HepG2 (cell line): ENCODE data around the gene MED22. TPM values are rescaled to one million over a fixed set of nuclear protein-coding genes. Genes with fewer than 3 reads are reported as not detected.

Source experiments
- BCL6 ChIP-seq: IDR thresholded peaks from 2 replicates; pipeline ENCODE4 v1.6.1; 2016; ENCODE audit warnings: missing genetic modification reagents, missing compliant biosample characterization
- CBX2 ChIP-seq, 2 experiments: fragments of 200-600 bp in 1 of 2; sonication (generic); formaldehyde crosslinking in 1 of 2; IDR thresholded peaks; 2 replicates each; pipeline versions ENCODE4 v1.7.0 to v1.8.1; 2018 to 2022; ENCODE audit warnings: low read depth in 2 of 2, low read length in 1 of 2, mild to moderate bottlenecking in 1 of 2, missing genetic modification reagents in 1 of 2
- CHD2 ChIP-seq: IDR thresholded peaks from 2 replicates; pipeline ENCODE4 v1.6.1; 2011; ENCODE audit warnings: low read depth, low read length, improper control_type of control experiment
- EZH2 ChIP-seq: conservative IDR thresholded peaks from 2 replicates; pipeline ENCODE4 v1.6.1; 2012; ENCODE audit warnings: mild to moderate bottlenecking, low read depth, low read length, moderate library complexity
- JUNB ChIP-seq: sonication (generic); formaldehyde crosslinking; IDR thresholded peaks from 2 replicates; pipeline ENCODE4 v1.8.0; 2022; ENCODE audit warnings: missing genetic modification reagents, mild to moderate bottlenecking, borderline replicate concordance
- KAT8 ChIP-seq: IDR thresholded peaks from 2 replicates; pipeline ENCODE4 v1.6.1; 2016; ENCODE audit warnings: missing genetic modification reagents, missing compliant biosample characterization
- KLF12 ChIP-seq: sonication (generic); formaldehyde crosslinking; IDR thresholded peaks from 2 replicates; pipeline ENCODE4 v1.4.0; 2020; ENCODE audit warnings: missing genetic modification reagents, borderline replicate concordance
- LCORL ChIP-seq, 2 experiments: fragments of 450-650 bp in 1 of 2; sonication (generic) in 1 of 2; formaldehyde crosslinking in 1 of 2; IDR thresholded peaks; 2 replicates each; pipeline versions ENCODE4 v1.5.0 to v1.6.1; 2017 to 2020; ENCODE audit warnings: antibody characterized with exemption in 1 of 2, missing genetic modification reagents in 1 of 2
- SAP130 ChIP-seq: IDR thresholded peaks from 2 replicates; pipeline ENCODE4 v1.6.1; 2016; ENCODE audit warnings: low read depth
- SP4 ChIP-seq: sonication (generic); formaldehyde crosslinking; IDR thresholded peaks from 2 replicates; pipeline ENCODE4 v1.8.1; 2023; ENCODE audit warnings: mild to moderate bottlenecking, missing genetic modification reagents
- TARDBP ChIP-seq: sonication (generic); formaldehyde crosslinking; IDR thresholded peaks from 2 replicates; pipeline ENCODE4 v1.8.0; 2022; ENCODE audit warnings: mild to moderate bottlenecking, missing genetic modification reagents
- TP53 ChIP-seq: sonication (generic); formaldehyde crosslinking; conservative IDR thresholded peaks from 2 replicates; pipeline ENCODE4 v1.4.0; 2020; ENCODE audit warnings: missing genetic modification reagents
- ZFP36 ChIP-seq: fragments of 150-350 bp; IDR thresholded peaks from 2 replicates; pipeline ENCODE4 v1.6.1; 2018; ENCODE audit warnings: borderline replicate concordance, low read length, low read depth; ENCODE audit not compliant: partially characterized antibody
- ZNF24 ChIP-seq: fragments of 450-650 bp; IDR thresholded peaks from 2 replicates; pipeline ENCODE4 v1.6.1; 2017; ENCODE audit warnings: antibody characterized with exemption, mild to moderate bottlenecking
- ZNF260 ChIP-seq: sonication (generic); formaldehyde crosslinking; IDR thresholded peaks from 2 replicates; pipeline ENCODE4 v1.4.0; 2020; ENCODE audit warnings: missing genetic modification reagents, low read depth, mild to moderate bottlenecking, borderline replicate concordance
- ZNF343 ChIP-seq: sonication (generic); formaldehyde crosslinking; IDR thresholded peaks from 2 replicates; pipeline ENCODE4 v1.4.0; 2020; ENCODE audit warnings: mild to moderate bottlenecking, missing genetic modification reagents
- ZNF572 ChIP-seq: sonication (generic); formaldehyde crosslinking; IDR thresholded peaks from 2 replicates; pipeline ENCODE4 v1.5.1; 2020; ENCODE audit warnings: mild to moderate bottlenecking, missing genetic modification reagents
- ZNF672 ChIP-seq: sonication (generic); formaldehyde crosslinking; IDR thresholded peaks from 2 replicates; pipeline ENCODE4 v1.8.1; 2022; ENCODE audit warnings: missing genetic modification reagents
- ZNF703 ChIP-seq: sonication (generic); formaldehyde crosslinking; IDR thresholded peaks from 2 replicates; pipeline ENCODE4 v1.5.1; 2020; ENCODE audit warnings: missing genetic modification reagents, mild to moderate bottlenecking, moderate library complexity, borderline replicate concordance
- ZNF75D ChIP-seq: sonication (generic); formaldehyde crosslinking; IDR thresholded peaks from 2 replicates; pipeline ENCODE4 v1.8.1; 2023; ENCODE audit warnings: missing genetic modification reagents, mild to moderate bottlenecking, borderline replicate concordance
- ZNF773 ChIP-seq: sonication (generic); formaldehyde crosslinking; IDR thresholded peaks from 2 replicates; pipeline ENCODE4 v1.4.0; 2020; ENCODE audit warnings: missing genetic modification reagents, borderline replicate concordance
- ZNF780A ChIP-seq: sonication (generic); formaldehyde crosslinking; IDR thresholded peaks from 2 replicates; pipeline ENCODE4 v1.8.0; 2022; ENCODE audit warnings: mild to moderate bottlenecking, missing genetic modification reagents, moderate library complexity
- polyA plus RNA-seq, 8 experiments: library from polyadenylated mRNA; depleted of rRNA in 3 of 8; stranded (reverse) in 7 of 8; unstranded in 1 of 8; fragments of >200 nt; fragmentation: Illumina TruSeq in 4 of 8; extraction: Trizol in 4 of 8; gene quantifications; 2 replicates each; pipeline versions ENCODE4 v1.2.1 to v1.2.3, GENCODE V29; 2011 to 2016; ENCODE audit warnings: low read depth in 4 of 8, missing spikeins in 1 of 8, mixed read lengths in 1 of 8; ENCODE audit not compliant: insufficient read depth in 1 of 8
- total RNA-seq, 5 experiments: library from RNA; depleted of rRNA; stranded (reverse); fragments of >200 nt; fragmentation: Illumina TruSeq; extraction: Trizol; gene quantifications; 2 replicates each; pipeline ENCODE4 v1.2.3, GENCODE V29; 2016; ENCODE audit warnings: low read depth in 1 of 5
- TF ChIP-seq, protein P1 (sequence below): sonication (generic); formaldehyde crosslinking; IDR thresholded peaks from 2 replicates; pipeline ENCODE4 v1.5.0; 2020; ENCODE audit warnings: mild to moderate bottlenecking, low read depth, missing genetic modification reagents, borderline replicate concordance
- TF ChIP-seq, protein P2 (sequence below): sonication (generic); formaldehyde crosslinking; IDR thresholded peaks from 2 replicates; pipeline ENCODE4 v1.4.0; 2020; ENCODE audit warnings: missing genetic modification reagents
- TF ChIP-seq, protein P3 (sequence below): sonication (generic); formaldehyde crosslinking; IDR thresholded peaks from 2 replicates; pipeline ENCODE4 v1.5.1; 2020; ENCODE audit warnings: missing genetic modification reagents, mild to moderate bottlenecking, borderline replicate concordance
- TF ChIP-seq, protein P4 (sequence below): IDR thresholded peaks from 2 replicates; pipeline ENCODE4 v1.6.1; 2012; ENCODE audit warnings: inconsistent platforms
- TF ChIP-seq, protein P5 (sequence below): sonication (generic); formaldehyde crosslinking; IDR thresholded peaks from 2 replicates; pipeline ENCODE4 v1.5.1; 2020; ENCODE audit warnings: mild to moderate bottlenecking, missing genetic modification reagents, borderline replicate concordance

Gene MED22
- total and polyA plus RNA-seq, 2 of the 13 experiments (the other 11 are each of a cell fraction or from before 2014, with no cell fraction given), result 15.8 to 22.1 TPM

DNA sequence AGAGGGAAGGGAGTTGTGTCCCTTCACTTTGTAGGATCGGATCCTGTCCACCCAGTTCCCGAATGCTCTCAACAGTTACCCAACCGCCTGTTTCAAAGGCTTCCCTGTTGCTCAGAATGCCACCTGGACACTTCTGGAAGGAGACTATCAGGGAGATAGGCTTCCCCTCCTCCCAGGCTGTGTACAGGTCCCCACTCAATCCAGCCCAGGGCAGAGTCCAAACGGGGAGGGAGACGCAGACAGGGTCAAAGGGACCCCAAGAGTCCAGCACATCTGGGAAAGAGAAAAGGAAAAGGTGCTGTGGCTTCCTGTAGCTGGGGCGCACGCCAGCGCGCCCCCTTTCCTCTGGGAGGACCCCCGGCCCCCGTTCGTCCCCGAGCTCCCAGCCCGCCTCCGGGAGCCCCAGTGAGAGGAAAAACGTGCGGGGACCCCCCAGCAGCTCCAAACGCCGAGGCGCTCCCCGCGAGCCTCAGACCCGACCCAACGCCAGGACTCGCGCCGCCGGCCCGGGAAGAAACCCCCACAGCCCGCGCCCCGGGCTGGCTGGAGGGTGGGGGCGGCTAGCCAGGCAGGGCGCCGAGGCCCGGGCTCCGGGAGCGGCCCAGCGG is 27.3 kb upstream of the MED22 start (continued):
- TF ChIP-seq BCL6, result no peak
- no peak; the same call in 1 of the 2 replicates for TF ChIP-seq KAT8 (CRISPR knock-in tag)
- TF ChIP-seq ZNF672 (CRISPR knock-in tag), result no peak
- TF ChIP-seq KLF12, result no peak
- TF ChIP-seq JUNB (CRISPR knock-in tag), result no peak
- no peak for TF ChIP-seq SP4 (CRISPR knock-in tag)
- TF ChIP-seq ZNF24, result no peak
- TF ChIP-seq TP53 (CRISPR knock-in tag), result no peak
- TF ChIP-seq ZNF260 (CRISPR knock-in tag), result no peak
- TF ChIP-seq ZNF75D (CRISPR knock-in tag), result no peak
- TF ChIP-seq, protein P1, sequence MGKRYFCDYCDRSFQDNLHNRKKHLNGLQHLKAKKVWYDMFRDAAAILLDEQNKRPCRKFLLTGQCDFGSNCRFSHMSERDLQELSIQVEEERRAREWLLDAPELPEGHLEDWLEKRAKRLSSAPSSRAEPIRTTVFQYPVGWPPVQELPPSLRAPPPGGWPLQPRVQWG, result no peak
- TF ChIP-seq EZH2, result no peak
- TF ChIP-seq, protein P2, sequence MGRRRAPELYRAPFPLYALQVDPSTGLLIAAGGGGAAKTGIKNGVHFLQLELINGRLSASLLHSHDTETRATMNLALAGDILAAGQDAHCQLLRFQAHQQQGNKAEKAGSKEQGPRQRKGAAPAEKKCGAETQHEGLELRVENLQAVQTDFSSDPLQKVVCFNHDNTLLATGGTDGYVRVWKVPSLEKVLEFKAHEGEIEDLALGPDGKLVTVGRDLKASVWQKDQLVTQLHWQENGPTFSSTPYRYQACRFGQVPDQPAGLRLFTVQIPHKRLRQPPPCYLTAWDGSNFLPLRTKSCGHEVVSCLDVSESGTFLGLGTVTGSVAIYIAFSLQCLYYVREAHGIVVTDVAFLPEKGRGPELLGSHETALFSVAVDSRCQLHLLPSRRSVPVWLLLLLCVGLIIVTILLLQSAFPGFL (CRISPR knock-in tag), result no peak
- TF ChIP-seq, protein P3, sequence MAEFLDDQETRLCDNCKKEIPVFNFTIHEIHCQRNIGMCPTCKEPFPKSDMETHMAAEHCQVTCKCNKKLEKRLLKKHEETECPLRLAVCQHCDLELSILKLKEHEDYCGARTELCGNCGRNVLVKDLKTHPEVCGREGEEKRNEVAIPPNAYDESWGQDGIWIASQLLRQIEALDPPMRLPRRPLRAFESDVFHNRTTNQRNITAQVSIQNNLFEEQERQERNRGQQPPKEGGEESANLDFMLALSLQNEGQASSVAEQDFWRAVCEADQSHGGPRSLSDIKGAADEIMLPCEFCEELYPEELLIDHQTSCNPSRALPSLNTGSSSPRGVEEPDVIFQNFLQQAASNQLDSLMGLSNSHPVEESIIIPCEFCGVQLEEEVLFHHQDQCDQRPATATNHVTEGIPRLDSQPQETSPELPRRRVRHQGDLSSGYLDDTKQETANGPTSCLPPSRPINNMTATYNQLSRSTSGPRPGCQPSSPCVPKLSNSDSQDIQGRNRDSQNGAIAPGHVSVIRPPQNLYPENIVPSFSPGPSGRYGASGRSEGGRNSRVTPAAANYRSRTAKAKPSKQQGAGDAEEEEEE (CRISPR knock-in tag), result no peak
- no peak for TF ChIP-seq ZFP36
- TF ChIP-seq, protein P4, sequence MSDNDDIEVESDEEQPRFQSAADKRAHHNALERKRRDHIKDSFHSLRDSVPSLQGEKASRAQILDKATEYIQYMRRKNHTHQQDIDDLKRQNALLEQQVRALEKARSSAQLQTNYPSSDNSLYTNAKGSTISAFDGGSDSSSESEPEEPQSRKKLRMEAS, result peak; percentile 45; the same call in 1 of the 2 replicates
- 0 out of 2 replicates have a peak, but pooled peaks have one; percentile 41 for TF ChIP-seq TARDBP (CRISPR knock-in tag)
- TF ChIP-seq ZNF703 (CRISPR knock-in tag), result no peak
- TF ChIP-seq SAP130 (CRISPR knock-in tag), result peak; percentile 70
- TF ChIP-seq, protein P5, sequence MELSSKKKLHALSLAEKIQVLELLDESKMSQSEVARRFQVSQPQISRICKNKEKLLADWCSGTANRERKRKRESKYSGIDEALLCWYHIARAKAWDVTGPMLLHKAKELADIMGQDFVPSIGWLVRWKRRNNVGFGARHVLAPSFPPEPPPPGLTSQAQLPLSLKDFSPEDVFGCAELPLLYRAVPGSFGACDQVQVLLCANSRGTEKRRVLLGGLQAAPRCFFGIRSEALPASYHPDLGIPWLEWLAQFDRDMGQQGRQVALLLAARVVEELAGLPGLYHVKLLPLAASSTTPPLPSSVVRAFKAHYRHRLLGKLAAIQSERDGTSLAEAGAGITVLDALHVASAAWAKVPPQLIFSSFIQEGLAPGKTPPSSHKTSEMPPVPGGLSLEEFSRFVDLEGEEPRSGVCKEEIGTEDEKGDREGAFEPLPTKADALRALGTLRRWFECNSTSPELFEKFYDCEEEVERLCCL (CRISPR knock-in tag), result no peak
- 0 out of 2 replicates have a peak, but pooled peaks have one; percentile 25 for TF ChIP-seq ZNF773 (CRISPR knock-in tag)
- TF ChIP-seq CHD2, result no peak
- TF ChIP-seq LCORL (IDR thresholded peaks at IDR 0.05), result no peak
- no peak; the same call in 1 of the 2 replicates for TF ChIP-seq LCORL (CRISPR knock-in tag; IDR thresholded peaks at IDR 0.05)
- TF ChIP-seq ZNF572 (CRISPR knock-in tag), result no peak
- TF ChIP-seq ZNF780A, result no peak
- TF ChIP-seq ZNF343 (CRISPR knock-in tag), result no peak
- TF ChIP-seq CBX2 (IDR thresholded peaks at IDR 0.05; ENCODE audit: low read depth, low read length), result no peak
- TF ChIP-seq CBX2 (CRISPR knock-in tag; IDR thresholded peaks at IDR 0.05; ENCODE audit: low read depth), result no peak
